ENCODE measurements around the gene NDFIP1. TPM values are rescaled to one million over a fixed set of nuclear protein-coding genes. Genes with fewer than 3 reads are reported as not detected.

NDFIP1 gene
- total RNA-seq, 1 experiment from 2014 or later: 26.6 TPM

GRCh38 chr5:142193114-142193428, 84.5 kb downstream of the NDFIP1 start:
- no peak overlapping the region; a peak in 1 of 7 replicates for H3K27ac Mint-ChIP-seq
- H3K36me3 Mint-ChIP-seq (ENCODE audit: insufficient read depth in 1 of 3, low read depth in 3 of 3): no peaks in the 10 kb centered on the region
- H2BK120ac ChIP-seq (ENCODE audit: low read depth, low read length, poor library complexity, severe bottlenecking): no peak overlapping the region
- WGBS (ENCODE audit: extremely low coverage, insufficient read length, low lambda C conversion rate): no CpG with 5 or more reads among the region's 7 CpGs
- DNase-seq: no peak
- no peaks in the 10 kb centered on the region for H3K9me3 ChIP-seq (ENCODE audit: control insufficient read depth, low read depth, low read length)
- H3K79me2 ChIP-seq (ENCODE audit: insufficient read depth, low read length): no peaks in the 10 kb centered on the region
- no peaks in the 10 kb centered on the region for H3K79me1 ChIP-seq (ENCODE audit: insufficient read depth, low read depth, low read length, poor library complexity, severe bottlenecking)
- H3K23me2 ChIP-seq (ENCODE audit: insufficient read length, low read depth, low read length, poor library complexity, severe bottlenecking): no peaks in the 10 kb centered on the region
- H3K4me2 ChIP-seq (ENCODE audit: insufficient read depth, insufficient read length, low read length): no peak overlapping the region
- H3K4me3 Mint-ChIP-seq: no peak overlapping the region
- H4K20me1 ChIP-seq (ENCODE audit: control insufficient read depth, insufficient read depth, insufficient read length): no peaks in the 10 kb centered on the region
- no peak overlapping the region for H2AK5ac ChIP-seq (ENCODE audit: insufficient read length, low read length)
- H2BK15ac ChIP-seq (ENCODE audit: low read depth, low read length): no peak overlapping the region
- H4K91ac ChIP-seq (ENCODE audit: insufficient read length, low read depth, low read length): no peak overlapping the region
- H3K14ac ChIP-seq (ENCODE audit: insufficient read depth, low read length): no peak overlapping the region
- H3K27ac ChIP-seq (ENCODE audit: insufficient read length, low read depth, low read length): no peak overlapping the region
- no peak overlapping the region for H3K23ac ChIP-seq (ENCODE audit: insufficient read length, low read depth, low read length)
- no peak overlapping the region for H2AFZ ChIP-seq (ENCODE audit: low read length)
- H2BK5ac ChIP-seq (ENCODE audit: insufficient read length, low read length): no peak overlapping the region
- no peaks in the 10 kb centered on the region for H3K27me3 ChIP-seq (ENCODE audit: insufficient read depth, low read length)
- peaks cover 5% of the 10 kb centered on the region; the same call in 1 of the 2 replicates for H3K4me1 ChIP-seq (ENCODE audit: insufficient read depth, low read length)
- no peaks in the 10 kb centered on the region for H3K9me3 Mint-ChIP-seq
- no peak overlapping the region for H2BK20ac ChIP-seq (ENCODE audit: low read depth, low read length, poor library complexity, severe bottlenecking)
- no peak overlapping the region for H4K8ac ChIP-seq (replicated peaks; ENCODE audit: insufficient read length, low read depth, low read length)
- H3K4me1 Mint-ChIP-seq: peaks cover 16 to 19% of the 10 kb centered on the region in 2 experiments
- no peak overlapping the region for H2BK12ac ChIP-seq (ENCODE audit: insufficient read length, low read depth, low read length)
- peaks cover 2% of the 10 kb centered on the region; the same call in 1 of the 2 replicates for H3K27me3 Mint-ChIP-seq (ENCODE audit: low read depth)
- H3K9ac ChIP-seq (ENCODE audit: extremely low read depth, insufficient read length, low read length): no peak overlapping the region
- no peak overlapping the region for H3K56ac ChIP-seq (ENCODE audit: insufficient read length, low read depth, low read length)
- H3K4ac ChIP-seq (ENCODE audit: low read depth, low read length): no peak overlapping the region
- no peak overlapping the region for H3K18ac ChIP-seq (ENCODE audit: insufficient read length, low read depth, low read length)
- no peak overlapping the region for H4K5ac ChIP-seq (ENCODE audit: insufficient read length, low read depth, low read length)
- TF ChIP-seq CTCF (conservative IDR thresholded peaks at IDR 0.05): no peak
- no peak overlapping the region for H3T11ph ChIP-seq (ENCODE audit: low read length)

Measured in H9 (cell line).